Glomerular endothelial cell (primary cell): ENCODE measurements around the gene CHD1L. TPM values are rescaled to one million over a fixed set of nuclear protein-coding genes. Genes with fewer than 3 reads are reported as not detected.
"Not testable (repeated sequence)": the region's sequence is repeated elsewhere in the genome, so short reads cannot be mapped to it uniquely, and the experiment has no call there.

Experiments used
- DNase-seq: peaks from one replicate; pipeline ENCODE4 v3.0.0-alpha.2; 2011; ENCODE audit warnings: low read depth, low spot score; ENCODE audit errors: extremely low read depth
- total RNA-seq: library from RNA; depleted of rRNA; stranded (reverse); fragments of >200 nt; gene quantifications from 2 replicates; pipeline ENCODE4 v1.2.3, GENCODE V29; 2015

CHD1L gene
- total RNA-seq, 1 donor from 2014 or later: 23.1 TPM

- DNase-seq: not testable (repeated sequence)
Observed at GRCh38 chr1:147231032-147231431, 11.5 kb upstream of the CHD1L start.

GRCh38 chr1:147233903-147234302 is 8.6 kb upstream of the CHD1L start:
- not testable (repeated sequence) for DNase-seq

DNA sequence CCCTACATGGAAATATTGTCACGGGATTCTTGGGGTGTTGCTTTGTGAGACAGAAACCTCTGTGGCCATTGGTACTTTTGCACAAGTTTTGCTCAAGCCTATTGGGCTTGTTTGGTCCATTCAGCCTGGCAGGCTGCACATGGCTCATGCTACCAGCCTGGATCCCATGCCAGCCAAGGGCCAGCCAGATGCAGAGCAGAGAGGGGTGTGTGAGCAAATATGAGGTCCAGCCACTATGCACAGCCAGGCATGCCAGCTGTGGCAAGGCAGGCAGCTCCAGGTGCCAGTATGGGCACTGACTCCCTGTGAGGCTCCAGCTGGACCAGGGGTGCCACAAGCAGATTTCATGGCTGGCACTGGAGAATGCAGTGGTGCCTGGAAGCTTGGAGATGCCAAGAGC is 6.7 kb upstream of the CHD1L start:
- no peak for DNase-seq

DNA sequence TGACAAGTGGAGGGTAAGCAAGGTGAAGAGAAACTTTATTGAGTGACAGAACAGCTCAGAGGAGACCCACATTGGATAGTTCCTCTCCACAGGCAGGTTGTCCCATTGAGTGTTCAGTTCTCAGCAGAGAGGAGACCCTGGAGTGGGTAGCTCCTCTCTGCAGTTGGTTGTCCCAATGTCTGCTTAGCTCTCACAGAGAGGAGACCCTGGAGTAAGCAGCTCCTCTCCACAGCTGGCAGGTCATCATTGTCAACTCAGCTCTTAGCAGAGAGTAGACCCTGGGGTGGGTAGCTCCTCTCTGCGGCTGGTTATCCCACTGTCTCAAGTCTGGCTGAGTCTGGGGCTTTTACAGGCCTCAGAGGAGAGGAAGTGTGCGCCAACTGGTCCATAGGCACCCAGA is 6.0 kb upstream of the CHD1L start:
- no peak for DNase-seq

GRCh38 chr1:147236959-147237791 is 5.3 kb upstream of the CHD1L start:
- no peak for DNase-seq

- DNase-seq: no peak
Observed at GRCh38 chr1:147238053-147238902, 4.2 kb upstream of the CHD1L start.

DNA sequence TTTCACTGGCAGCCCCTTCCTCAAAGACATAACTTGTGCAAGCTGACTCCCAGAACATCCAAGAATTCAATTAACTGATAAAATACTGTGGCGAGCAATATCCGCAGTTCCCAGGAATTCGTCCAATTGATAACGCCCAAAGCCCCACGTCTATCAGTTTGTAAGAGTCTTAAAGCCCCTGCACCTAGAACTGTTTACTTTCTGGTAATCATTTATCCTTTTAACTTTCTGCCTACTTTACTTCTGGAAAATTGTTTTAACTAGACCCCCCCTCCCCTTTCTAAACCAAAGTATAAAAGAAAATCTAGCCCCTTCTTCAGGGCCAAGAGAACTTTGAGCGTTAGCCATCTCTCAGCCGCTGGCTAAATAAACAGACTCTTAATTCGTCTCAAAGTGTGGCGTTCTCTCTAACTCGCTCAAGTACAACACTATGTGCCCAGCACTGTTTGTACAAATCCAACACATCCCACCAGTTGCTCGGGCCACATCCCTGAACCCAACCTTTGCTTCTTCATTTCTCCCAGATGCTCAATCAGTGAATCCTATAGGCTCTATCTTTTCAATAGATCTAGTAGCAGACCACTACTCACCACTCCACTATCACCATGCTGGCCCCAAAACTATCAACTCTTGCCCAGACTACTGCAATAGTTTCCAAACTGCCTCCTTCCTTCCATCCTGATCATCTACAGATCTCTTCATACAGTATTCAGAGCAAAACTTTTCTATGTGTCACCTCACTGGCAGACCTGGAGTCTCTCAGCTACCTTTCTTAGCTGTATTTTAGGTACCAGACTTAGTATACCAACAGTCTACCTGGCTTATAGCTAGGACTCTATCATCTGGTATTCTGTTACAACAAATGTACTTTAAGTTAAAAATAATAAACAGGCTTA is 3.3 kb upstream of the CHD1L start:
- no peak for DNase-seq

- DNase-seq: not testable (repeated sequence)
Observed at GRCh38 chr1:147240131-147240721, 2.3 kb upstream of the CHD1L start.

GRCh38 chr1:147241934-147242448 is 493 bp upstream of the CHD1L start:
- no peak for DNase-seq

GRCh38 chr1:147243228-147243685 is 773 bp downstream of the CHD1L start:
- DNase-seq: no peak

GRCh38 chr1:147243841-147244240 is 1.4 kb downstream of the CHD1L start:
- no peak for DNase-seq

DNA sequence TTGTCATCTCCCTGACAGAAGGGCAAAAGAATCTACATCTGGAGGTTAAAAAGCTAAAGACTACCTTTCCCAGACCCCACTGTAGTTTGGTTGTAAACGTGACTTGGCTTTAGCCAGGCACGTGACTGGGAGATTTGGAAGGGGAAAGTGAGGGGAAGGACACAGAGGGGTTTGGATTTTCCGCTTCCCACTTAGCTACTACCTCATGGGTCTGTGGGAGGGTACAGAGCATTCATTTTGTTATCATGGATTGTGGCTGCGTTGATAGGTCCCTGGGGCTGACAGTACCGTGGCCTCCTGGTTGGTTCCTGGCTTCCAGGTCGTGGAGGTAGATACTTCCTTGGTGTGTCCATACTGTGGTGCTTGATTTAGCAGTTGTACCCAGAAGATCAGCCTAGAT is 2.6 kb downstream of the CHD1L start:
- DNase-seq: no peak

DNA sequence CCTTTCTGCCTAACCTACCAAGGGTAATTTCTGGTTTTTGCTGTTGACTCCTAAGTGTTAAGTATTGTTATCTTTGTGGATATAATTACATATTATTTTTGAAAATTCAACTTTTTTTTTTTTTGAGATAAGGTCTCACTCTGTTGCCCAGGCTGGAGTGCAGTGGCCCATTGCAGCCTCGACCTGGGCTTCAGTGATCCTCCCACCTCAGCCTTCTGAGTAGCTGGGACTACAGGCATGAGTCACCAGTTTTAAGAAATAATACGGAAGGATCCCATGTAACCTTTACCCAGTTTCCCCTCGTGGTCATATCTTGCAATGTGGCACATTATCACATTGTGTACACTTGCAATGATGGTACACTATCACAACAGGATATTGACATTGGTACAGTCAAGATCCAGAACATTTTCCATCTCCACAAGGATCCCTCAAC is 3.1 kb downstream of the CHD1L start:
- no peak for DNase-seq

DNA sequence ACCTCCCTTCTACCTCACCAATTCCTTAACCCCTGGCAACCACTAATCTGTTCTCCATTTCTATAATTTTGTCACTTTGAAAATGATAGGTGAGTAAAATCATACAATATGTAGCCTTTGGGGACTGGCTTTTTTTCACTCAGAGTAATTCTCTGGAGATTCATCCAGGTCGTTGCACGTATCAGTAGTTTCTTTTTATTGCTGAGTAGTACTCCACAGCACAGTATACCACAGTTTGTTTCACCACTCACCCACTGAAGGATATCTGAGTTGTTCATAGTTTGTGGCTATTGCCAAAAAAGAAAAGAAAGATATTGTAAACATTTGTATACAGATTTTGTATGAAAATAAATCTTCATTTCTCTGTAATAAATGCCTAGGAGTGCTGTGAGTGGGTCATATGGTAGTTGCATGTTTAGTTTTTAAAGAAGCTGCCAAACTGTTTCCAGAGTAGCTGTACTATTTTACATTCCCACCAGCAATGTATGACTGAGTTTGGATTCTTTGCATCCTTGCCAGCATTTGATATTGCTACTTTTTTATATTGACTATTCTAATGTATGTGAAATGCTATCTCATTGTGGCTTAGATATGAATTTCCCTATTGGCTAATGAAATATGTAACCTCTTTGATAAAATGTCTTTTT is 3.7 kb downstream of the CHD1L start:
- no peak for DNase-seq

DNA sequence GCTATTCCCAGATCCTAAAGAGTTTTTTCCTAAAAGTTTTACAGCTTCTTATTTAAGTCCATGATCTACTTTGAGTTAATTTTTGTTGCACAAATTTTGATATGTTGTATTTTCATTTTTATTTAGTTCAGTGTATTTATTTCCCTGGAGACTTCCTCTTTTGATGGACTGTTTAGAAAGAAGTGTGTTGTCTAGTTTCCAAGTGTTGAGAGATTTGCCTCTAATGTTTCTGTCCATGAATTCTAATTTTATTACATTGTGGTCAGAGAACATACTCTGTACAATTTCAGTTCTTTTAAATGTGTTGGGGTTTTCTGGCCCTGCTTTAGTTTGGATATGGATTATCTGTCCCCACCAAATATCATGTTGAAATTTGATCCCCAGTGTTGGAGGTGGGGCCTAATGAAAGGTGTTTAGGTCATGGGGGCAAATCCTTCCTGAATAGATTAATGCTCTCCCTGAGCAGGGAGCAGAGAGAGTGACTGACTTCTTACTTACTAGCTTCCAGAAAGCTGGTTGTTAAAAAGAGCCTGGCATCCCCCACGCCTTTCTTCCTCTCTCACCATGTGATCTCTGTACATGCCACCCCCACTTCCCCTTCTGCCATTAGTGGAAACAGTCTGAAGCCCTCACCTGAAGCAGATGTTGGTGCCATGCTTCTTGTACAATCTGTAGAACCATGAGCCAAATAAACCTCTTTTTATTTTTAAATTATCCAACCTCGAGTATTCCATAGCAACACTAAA is 4.6 kb downstream of the CHD1L start:
- DNase-seq: no peak

- DNase-seq: no peak
Observed at GRCh38 chr1:147247656-147248238, 5.3 kb downstream of the CHD1L start.

DNA sequence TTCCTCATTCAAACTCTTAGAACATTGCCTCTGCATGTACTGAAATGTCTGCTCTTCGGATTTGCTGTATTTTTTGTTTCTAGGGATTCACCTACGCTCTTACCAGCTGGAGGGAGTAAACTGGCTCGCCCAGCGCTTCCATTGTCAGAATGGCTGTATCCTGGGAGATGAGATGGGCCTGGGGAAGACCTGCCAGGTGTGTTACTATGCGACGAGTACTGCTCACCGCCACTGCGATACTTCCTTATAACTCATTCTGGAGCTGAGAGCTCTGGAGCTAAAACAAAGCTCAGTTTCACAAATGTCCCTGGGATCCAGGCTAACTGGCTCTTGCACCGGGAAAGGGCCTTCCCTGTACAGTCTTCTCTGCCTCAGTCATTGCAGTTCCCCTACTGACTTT is 10.1 kb downstream of the CHD1L start:
- no peak for DNase-seq

GRCh38 chr1:147260956-147261355 is 18.5 kb downstream of the CHD1L start:
- no peak for DNase-seq
